ENCODE measurements around the gene TUBA1A.

DNA sequence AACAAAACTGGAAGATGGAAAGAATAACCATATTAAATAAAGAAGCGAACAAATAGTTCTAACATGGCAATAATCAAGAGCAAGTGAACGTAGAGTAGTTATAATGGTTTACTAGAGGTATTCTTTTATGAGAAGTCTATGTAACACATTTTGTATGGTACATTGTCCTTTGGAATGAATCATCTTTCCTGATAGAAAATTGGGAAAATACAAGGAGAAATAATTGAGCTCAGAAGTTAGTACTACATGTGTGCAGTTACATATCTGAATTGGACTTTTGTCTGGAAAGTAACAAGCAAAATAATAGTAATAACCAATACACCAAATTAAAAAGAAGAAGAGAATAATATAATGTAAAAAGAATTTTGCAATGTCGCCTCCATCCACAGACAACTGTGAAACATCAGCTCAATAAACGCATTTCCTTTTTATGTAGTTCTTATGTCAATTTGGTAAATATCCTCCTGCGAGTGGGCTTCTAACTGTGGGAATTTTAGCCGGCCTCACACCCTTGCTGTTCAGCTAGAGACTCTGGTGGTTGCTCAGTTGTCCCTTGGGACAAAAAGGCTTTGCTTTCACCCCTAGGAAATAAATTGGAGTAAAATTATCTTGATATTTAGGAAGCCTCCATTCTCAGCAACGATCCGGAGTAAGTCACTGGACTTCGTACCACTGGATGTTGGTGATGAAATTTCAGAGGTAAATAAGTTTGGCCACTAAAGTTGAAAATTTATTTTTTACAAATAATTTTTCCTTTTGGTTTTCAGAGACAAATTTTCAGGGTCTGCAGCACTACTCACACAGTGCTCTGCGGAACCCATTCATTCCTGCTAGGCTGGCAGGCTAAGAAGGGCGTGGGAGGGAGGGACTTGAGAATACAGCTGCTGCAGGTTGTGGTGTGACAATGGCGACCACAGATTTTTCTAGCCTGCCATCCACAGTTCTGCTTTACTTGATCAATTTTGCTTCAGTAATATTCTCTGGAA, 1.1 kb upstream of the TUBA1A start:
- no peak for TF ChIP-seq POLR2A (IDR thresholded peaks at IDR 0.05)
- TF ChIP-seq, protein P1, sequence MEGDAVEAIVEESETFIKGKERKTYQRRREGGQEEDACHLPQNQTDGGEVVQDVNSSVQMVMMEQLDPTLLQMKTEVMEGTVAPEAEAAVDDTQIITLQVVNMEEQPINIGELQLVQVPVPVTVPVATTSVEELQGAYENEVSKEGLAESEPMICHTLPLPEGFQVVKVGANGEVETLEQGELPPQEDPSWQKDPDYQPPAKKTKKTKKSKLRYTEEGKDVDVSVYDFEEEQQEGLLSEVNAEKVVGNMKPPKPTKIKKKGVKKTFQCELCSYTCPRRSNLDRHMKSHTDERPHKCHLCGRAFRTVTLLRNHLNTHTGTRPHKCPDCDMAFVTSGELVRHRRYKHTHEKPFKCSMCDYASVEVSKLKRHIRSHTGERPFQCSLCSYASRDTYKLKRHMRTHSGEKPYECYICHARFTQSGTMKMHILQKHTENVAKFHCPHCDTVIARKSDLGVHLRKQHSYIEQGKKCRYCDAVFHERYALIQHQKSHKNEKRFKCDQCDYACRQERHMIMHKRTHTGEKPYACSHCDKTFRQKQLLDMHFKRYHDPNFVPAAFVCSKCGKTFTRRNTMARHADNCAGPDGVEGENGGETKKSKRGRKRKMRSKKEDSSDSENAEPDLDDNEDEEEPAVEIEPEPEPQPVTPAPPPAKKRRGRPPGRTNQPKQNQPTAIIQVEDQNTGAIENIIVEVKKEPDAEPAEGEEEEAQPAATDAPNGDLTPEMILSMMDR (IDR thresholded peaks at IDR 0.05 in 8 of 11, conservative IDR thresholded peaks at IDR 0.05 in 3 of 11) = no peak
